Measurements from ENCODE around the gene CHAC1.

The CHAC1 gene

GRCh38 chr15:40952901-40953712 lies at the start of gene CHAC1:
Gene CHAC1 (plus strand): TSS chr15:40953471. CDS start chr15:40953584, 113 bp downstream.
- DNase-seq, result peak; percentile 83

GRCh38 chr15:40904552-40905201 lies 48.6 kb upstream of the CHAC1 start:
- DNase-seq, result no peak

GRCh38 chr15:40906091-40906990 lies 46.9 kb upstream of the CHAC1 start:
- DNase-seq, result peak; percentile 71

- DNase-seq, result peak; percentile 16
These were observed 46.1 kb upstream of the CHAC1 start for GRCh38 chr15:40906991-40907802.

GRCh38 chr15:40908095-40908494 lies 45.2 kb upstream of the CHAC1 start:
- DNase-seq, result no peak

GRCh38 chr15:40909662-40910630 lies 43.3 kb upstream of the CHAC1 start:
- DNase-seq, result no peak

- DNase-seq, result no peak
These were observed 42.1 kb upstream of the CHAC1 start for GRCh38 chr15:40911141-40911540.

- DNase-seq, result no peak
These were observed 41.6 kb upstream of the CHAC1 start for GRCh38 chr15:40911693-40912092.

- no peak for DNase-seq
These were observed 40.8 kb upstream of the CHAC1 start for GRCh38 chr15:40912478-40912877.

- DNase-seq, result no peak
These were observed 39.3 kb upstream of the CHAC1 start for GRCh38 chr15:40914013-40914412.

GRCh38 chr15:40914486-40914885 lies 38.8 kb upstream of the CHAC1 start:
- DNase-seq, result no peak

- DNase-seq, result no peak
These were observed 38.1 kb upstream of the CHAC1 start for GRCh38 chr15:40915116-40915661.

GRCh38 chr15:40915679-40916078 lies 37.6 kb upstream of the CHAC1 start:
- DNase-seq, result no peak

GRCh38 chr15:40917585-40917984 lies 35.7 kb upstream of the CHAC1 start:
- no peak for DNase-seq

GRCh38 chr15:40918146-40918798 lies 35.0 kb upstream of the CHAC1 start:
- no peak for DNase-seq

GRCh38 chr15:40918799-40919392 lies 34.4 kb upstream of the CHAC1 start:
- no peak for DNase-seq

GRCh38 chr15:40921949-40922607 lies 31.2 kb upstream of the CHAC1 start:
- DNase-seq, result no peak

- DNase-seq, result no peak
These were observed 30.7 kb upstream of the CHAC1 start for GRCh38 chr15:40922608-40923005.

- DNase-seq, result no peak
These were observed 29.7 kb upstream of the CHAC1 start for GRCh38 chr15:40923551-40923950.

Data from NCI-H1694 (cell line).